B cell (primary cell): ENCODE measurements around the gene CD44. TPM values are rescaled to one million over a fixed set of nuclear protein-coding genes. Genes with fewer than 3 reads are reported as not detected.

Experiments used
- ATAC-seq: fragments of 200-7000 bp; cut with Tn5 transposase; one replicate; pipeline ENCODE4 v1.10.0; 2021; ENCODE audit warnings: low read depth, mild to moderate bottlenecking, moderate number of reproducible peaks, moderate library complexity
- CTCF ChIA-PET: fragments of 350-600 bp; sonication (Branson Sonifier 250); formaldehyde crosslinking; loops from one replicate; lab custom pipeline; 2021; ENCODE audit warnings: antibody characterized with exemption, inconsistent platforms; lab: Charles Lee
- POLR2A ChIA-PET: fragments of 350-600 bp; sonication (Branson Sonifier 250); formaldehyde crosslinking; loops from one replicate; lab custom pipeline; 2021; ENCODE audit warnings: antibody characterized with exemption; lab: Charles Lee
- DNase-seq: peaks from one replicate; pipeline ENCODE4 v3.0.0; 2013
- H2AFZ ChIP-seq: 2 replicates; pipeline ENCODE4 v1.6.1; 2012; ENCODE audit warnings: mild to moderate bottlenecking, low read depth, low read length; ENCODE audit not compliant: insufficient read depth, poor library complexity, severe bottlenecking
- H3K27ac ChIP-seq, 2 donors: 1 replicate in 1 of 2; 2 replicates in 1 of 2; pipeline ENCODE4 v1.5.1; 2012 to 2013; ENCODE audit warnings: low read length in 2 of 2, mild to moderate bottlenecking in 2 of 2, moderate library complexity in 1 of 2
- H3K27me3 ChIP-seq, 4 experiments: fragments of 200-600 bp in 1 of 4; sonication (generic) in 1 of 4; replicated peaks in 1 of 4; 1 replicate in 2 of 4; 2 replicates in 2 of 4; pipeline versions ENCODE4 v1.6.1 to v1.7.0; 2013 to 2016; ENCODE audit warnings: low read length in 3 of 4, mild to moderate bottlenecking in 2 of 4, mixed read lengths in 1 of 4, moderate library complexity in 1 of 4; ENCODE audit not compliant: insufficient read depth in 4 of 4, control insufficient read depth in 3 of 4; ENCODE audit errors: control extremely low read depth in 1 of 4
- H3K36me3 ChIP-seq, 2 experiments: replicated peaks in 1 of 2; 1 replicate in 1 of 2; 2 replicates in 1 of 2; pipeline versions ENCODE4 v1.6.1 to v1.7.1; 2013; ENCODE audit warnings: low read length in 1 of 2; ENCODE audit not compliant: insufficient read depth in 2 of 2, control insufficient read depth in 1 of 2; ENCODE audit errors: control extremely low read depth in 1 of 2, extremely low read depth in 1 of 2
- H3K4me1 ChIP-seq, 2 donors: fragments of 200-600 bp in 1 of 2; sonication (generic) in 1 of 2; 1 replicate in 1 of 2; 2 replicates in 1 of 2; pipeline versions ENCODE4 v1.5.1 to v1.6.1; 2013 to 2017; ENCODE audit warnings: low read length in 2 of 2; ENCODE audit not compliant: control insufficient read depth in 2 of 2, insufficient read depth in 2 of 2
- H3K4me2 ChIP-seq: replicated peaks from 2 replicates; pipeline ENCODE3; 2012; ENCODE audit warnings: mild to moderate bottlenecking, low read depth, low read length; ENCODE audit not compliant: poor library complexity, severe bottlenecking
- H3K4me3 ChIP-seq, 5 experiments: fragments of 200-600 bp in 1 of 5; sonication (generic) in 1 of 5; 1 replicate in 3 of 5; 2 replicates in 2 of 5; pipeline versions ENCODE4 v1.5.1 to v1.7.0; 2011 to 2016; ENCODE audit warnings: low read length in 4 of 5, mild to moderate bottlenecking in 4 of 5, low read depth in 2 of 5, control low read depth in 1 of 5, moderate library complexity in 1 of 5; ENCODE audit not compliant: insufficient read depth in 1 of 5; ENCODE audit errors: control extremely low read depth in 1 of 5, extremely low read depth in 1 of 5
- H3K79me2 ChIP-seq: fragments of 200-600 bp; sonication (generic); one replicate; pipeline ENCODE4 v1.6.0; 2016; ENCODE audit warnings: low read length; ENCODE audit not compliant: control insufficient read depth, insufficient read depth
- H3K9ac ChIP-seq: fragments of 200-600 bp; sonication (generic); 2 replicates; pipeline ENCODE4 v1.6.1; 2017; ENCODE audit warnings: mild to moderate bottlenecking, low read length, moderate library complexity
- H3K9me3 ChIP-seq, 3 donors: one replicate each; pipeline versions ENCODE4 v1.6.1 to v1.7.1; 2013; ENCODE audit warnings: low read length in 2 of 3; ENCODE audit not compliant: control insufficient read depth in 2 of 3, insufficient read depth in 1 of 3; ENCODE audit errors: control extremely low read depth in 1 of 3
- H4K20me1 ChIP-seq: 2 replicates; pipeline ENCODE4 v1.6.0; 2012; ENCODE audit warnings: mild to moderate bottlenecking, low read length; ENCODE audit not compliant: insufficient read depth, control insufficient read depth, poor library complexity, severe bottlenecking
- H3K27ac Mint-ChIP-seq: one replicate; pipeline ENCODE4 v1.8.0; 2021; ENCODE audit warnings: mixed read lengths
- H3K27me3 Mint-ChIP-seq: one replicate; pipeline ENCODE4 v1.8.0; 2021; ENCODE audit warnings: mixed read lengths
- H3K4me1 Mint-ChIP-seq: one replicate; pipeline ENCODE4 v1.8.0; 2021; ENCODE audit warnings: mixed read lengths
- H3K4me3 Mint-ChIP-seq: one replicate; pipeline ENCODE4 v1.8.0; 2021; ENCODE audit warnings: mixed read lengths
- H3K9me3 Mint-ChIP-seq: one replicate; pipeline ENCODE4 v1.8.0; 2022; ENCODE audit warnings: mixed read lengths; ENCODE audit not compliant: insufficient read depth
- CTCF ChIP-seq: fragments of 200-600 bp; IDR thresholded peaks from one replicate; pipeline ENCODE4 v1.8.0; 2022; ENCODE audit warnings: antibody characterized with exemption, mild to moderate bottlenecking
- EZH2 ChIP-seq: IDR thresholded peaks from 2 replicates; pipeline ENCODE4 v1.6.1; 2012; ENCODE audit warnings: borderline replicate concordance, low read depth, mild to moderate bottlenecking, moderate library complexity, low read length; ENCODE audit not compliant: insufficient read depth, poor library complexity, severe bottlenecking
- WGBS: methylation state at CpG from one replicate; pipeline ENCODE4 v1.1.5; 2013; ENCODE audit warnings: missing lambda C conversion rate; ENCODE audit not compliant: insufficient coverage; 5-methylcytosine and 5-hydroxymethylcytosine counted together
- intact Hi-C: fragments of 100-400 bp; cut with micrococcal nuclease; formaldehyde crosslinking; loops from one replicate; pipeline ENCODE4 v1.10.0; 2022
- polyA plus RNA-seq: library from polyadenylated mRNA; depleted of rRNA; stranded (reverse); fragments of >200 nt; gene quantifications from 2 replicates; pipeline ENCODE4 v1.2.3, GENCODE V29; 2012
- total RNA-seq, 2 donors: library from RNA; stranded (reverse); fragments of 120-200 nt in 1 of 2; gene quantifications; 1 replicate in 1 of 2; 2 replicates in 1 of 2; pipeline versions ENCODE4 v1.2.3 to v1.2.4, GENCODE V29; 2013 to 2022

The CD44 gene
- total and polyA plus RNA-seq, 2 donors (not counting 1 experiment from before 2014, with no cell fraction given): 261 to 896 TPM

- peak; percentile 83 for DNase-seq
- Histone ChIP-seq H4K20me1 (peaks cover 6% of the 10 kb centered on the region), H3K27me3 (no peaks in the 10 kb centered on the region), H3K36me3 (peaks cover 0 to 24% of the 10 kb centered on the region in 2 experiments), H2AFZ (no peak overlapping the region), H3K9me3 (no peaks in the 10 kb centered on the region), H3K27ac (peak overlapping the region; percentile 96 to 98), H3K4me1 (peaks cover 96 to 97% of the 10 kb centered on the region in 2 donors), H3K4me2 (peak overlapping the region; percentile 79), H3K9ac (peak overlapping the region; percentile 5), H3K79me2 (peaks cover 96% of the 10 kb centered on the region), H3K4me3 (peak overlapping the region in 1 of 5 experiments; percentile 25)
- ChIA-PET CTCF (interaction anchor here (0.7 to 8.4 kb wide), 29 partner anchors 11 to 246 kb away, joined by 3 to 59 read pairs (median 5); partner anchors contain the start of genes APIP, CD44 and PDHX), POLR2A (interaction anchor here (0.6 to 1.5 kb wide), 8 partner anchors 12 to 149 kb away, joined by 3 to 7 read pairs (median 4); partner anchors contain the start of gene CD44)
- peak overlapping the region; percentile 86 for H3K4me3 Mint-ChIP-seq
- H3K27me3 Mint-ChIP-seq: no peaks in the 10 kb centered on the region
- H3K9me3 Mint-ChIP-seq: no peaks in the 10 kb centered on the region
- H3K4me1 Mint-ChIP-seq: peaks cover 100% of the 10 kb centered on the region
- ATAC-seq: peak; percentile 42
- TF ChIP-seq EZH2 (no peak), CTCF (no peak)
- intact Hi-C loops: loop anchor here (1.0 to 10.0 kb wide), 7 partner anchors 18 to 245 kb away; partner anchors contain the start of genes APIP and PDHX
- H3K27ac Mint-ChIP-seq: peak overlapping the region; percentile 97
- no CpG with 5 or more reads among the region's 2 CpGs for WGBS
Measured at GRCh38 chr11:35162745-35163144, 23.8 kb downstream of the CD44 start.

- Mint-ChIP-seq H3K27ac (peak overlapping the region; percentile 97), H3K27me3 (no peaks in the 10 kb centered on the region), H3K4me1 (peaks cover 100% of the 10 kb centered on the region), H3K4me3 (peak overlapping the region; percentile 86), H3K9me3 (no peaks in the 10 kb centered on the region)
- H3K9ac ChIP-seq: peak overlapping the region; percentile 5
- H2AFZ ChIP-seq: no peak overlapping the region
- H3K27ac ChIP-seq: peak overlapping the region; percentile 96 to 98
- H3K79me2 ChIP-seq: peaks cover 96% of the 10 kb centered on the region
- ATAC-seq (no peak), DNase-seq (no peak)
- no peaks in the 10 kb centered on the region for H3K9me3 ChIP-seq
- H3K27me3 ChIP-seq: no peaks in the 10 kb centered on the region
- TF ChIP-seq EZH2 (no peak), CTCF (no peak)
- peak overlapping the region; percentile 79 for H3K4me2 ChIP-seq
- intact Hi-C loops: loop anchor here (1.0 to 10.0 kb wide), 6 partner anchors 19 to 246 kb away; partner anchors contain the start of genes APIP and PDHX
- ChIA-PET POLR2A (interaction anchor here (0.6 to 1.5 kb wide), 9 partner anchors 12 to 246 kb away, joined by 3 to 7 read pairs (median 4); partner anchors contain the start of gene CD44), CTCF (interaction anchor here (0.7 to 8.4 kb wide), 35 partner anchors 9 to 246 kb away, joined by 3 to 59 read pairs (median 5); partner anchors contain the start of genes APIP, CD44 and PDHX)
- peaks cover 96 to 97% of the 10 kb centered on the region in 2 donors for H3K4me1 ChIP-seq
- 57% methylated on average over 1 of the region's 2 CpGs for WGBS
- H4K20me1 ChIP-seq: peaks cover 4% of the 10 kb centered on the region
- peaks cover 0 to 21% of the 10 kb centered on the region in 2 experiments for H3K36me3 ChIP-seq
- H3K4me3 ChIP-seq: peak overlapping the region in 1 of 5 experiments; percentile 25
Measured at GRCh38 chr11:35163209-35163608, 24.2 kb downstream of the CD44 start.
